ENCODE data around the gene HSPB8. TPM values are rescaled to one million over a fixed set of nuclear protein-coding genes. Genes with fewer than 3 reads are reported as not detected.

HSPB8 gene
- total and polyA plus RNA-seq, 2 of the 4 experiments (the other 2 are of a cell fraction): 12.9 to 25.8 TPM

GRCh38 chr12:119151445-119152026, 27.2 kb upstream of the HSPB8 start:
- H3K27ac ChIP-seq (ENCODE audit: insufficient read depth, low read length): no peak overlapping the region
- H3K9ac ChIP-seq (ENCODE audit: low read depth, low read length): no peak overlapping the region
- H2AK9ac ChIP-seq (replicated peaks; ENCODE audit: low read depth, low read length, poor library complexity): no peak overlapping the region
- in situ Hi-C loops (cut with MboI; ENCODE audit: low sequenced_read_pairs): no loop called here
- H3K27me3 ChIP-seq (ENCODE audit: control insufficient read depth, insufficient read depth, low read length): 0 out of 2 replicates have a peak, but pooled peaks cover 2% of the 10 kb centered on the region
- no peak overlapping the region for H2BK120ac ChIP-seq (ENCODE audit: low read depth, low read length)
- H3K23ac ChIP-seq (ENCODE audit: low read depth, low read length): no peak overlapping the region
- ChIA-PET POLR2A (ENCODE audit: unreplicated experiment) (no interaction called here), CTCF (no interaction called here)
- no peak overlapping the region for H2BK20ac ChIP-seq (ENCODE audit: low read depth, low read length)
- no peak overlapping the region for H3K56ac ChIP-seq (ENCODE audit: extremely low read depth, insufficient read depth, low read length)
- TF ChIP-seq USF2 (IDR thresholded peaks at IDR 0.05; ENCODE audit: low read depth, low read length) (no peak), MXI1 (IDR thresholded peaks at IDR 0.05; ENCODE audit: borderline replicate concordance, low read depth, low read length) (no peak), RCOR1 (IDR thresholded peaks at IDR 0.05; ENCODE audit: insufficient replicate concordance, low read length) (no peak), BHLHE40 (IDR thresholded peaks at IDR 0.05; ENCODE audit: low read depth, low read length) (no peak), SMC3 (IDR thresholded peaks at IDR 0.05; ENCODE audit: low read depth, low read length) (no peak), NFE2L2 (IDR thresholded peaks at IDR 0.05; ENCODE audit: low read depth, low read length) (no peak), MAZ (IDR thresholded peaks at IDR 0.05; ENCODE audit: borderline replicate concordance, low read depth, low read length) (no peak), CEBPB (IDR thresholded peaks at IDR 0.05; ENCODE audit: low read depth, low read length) (no peak), RAD21 (IDR thresholded peaks at IDR 0.05; ENCODE audit: low read length) (no peak), ELK1 (IDR thresholded peaks at IDR 0.05; ENCODE audit: borderline replicate concordance, low read depth, low read length) (no peak), RFX5 (IDR thresholded peaks at IDR 0.05; ENCODE audit: low read depth, low read length) (no peak), CTCF (conservative IDR thresholded peaks at IDR 0.05; ENCODE audit: low read depth, low read length) (no peak), CHD1 (IDR thresholded peaks at IDR 0.05; ENCODE audit: low read depth, low read length) (no peak), MAFK (IDR thresholded peaks at IDR 0.05; ENCODE audit: low read depth, low read length) (no peak), FOS (IDR thresholded peaks at IDR 0.05; ENCODE audit: low read depth, low read length) (no peak), POLR2A (IDR thresholded peaks at IDR 0.05; ENCODE audit: low read depth, low read length) (no peak)
- H3K36me3 ChIP-seq (ENCODE audit: control insufficient read depth, insufficient read depth, low read length): no peaks in the 10 kb centered on the region
- DNase-seq (no peak), ATAC-seq (ENCODE audit: low read depth) (no peak)
- no peaks in the 10 kb centered on the region for H3K9me1 ChIP-seq (ENCODE audit: insufficient read depth, low read length)
- no peak overlapping the region for H3K18ac ChIP-seq (ENCODE audit: low read depth, low read length)
- intact Hi-C loops (cut with micrococcal nuclease): no loop called here
- H3K4me1 ChIP-seq (ENCODE audit: control insufficient read depth, insufficient read depth, low read length): no peaks in the 10 kb centered on the region
- H3K4ac ChIP-seq (ENCODE audit: low read depth, low read length): no peak overlapping the region
- 0 out of 2 replicates have a peak, but pooled peaks cover 2% of the 10 kb centered on the region for H3K9me3 ChIP-seq (ENCODE audit: control insufficient read depth, insufficient read depth, low read length)
- dilution Hi-C loops (cut with HindIII; ENCODE audit: low sequenced_read_pairs, unreplicated experiment): no loop called here
- H2BK15ac ChIP-seq (ENCODE audit: low read depth, low read length): no peak overlapping the region
- H3K79me1 ChIP-seq (ENCODE audit: low read depth in 1 of 2, low read length in 2 of 2): no peaks in the 10 kb centered on the region
- H4K5ac ChIP-seq (ENCODE audit: low read depth, low read length): no peak overlapping the region
- H2BK5ac ChIP-seq (ENCODE audit: low read depth, low read length, poor library complexity, severe bottlenecking): no peak overlapping the region
- H2AFZ ChIP-seq (replicated peaks; ENCODE audit: low read length, poor library complexity): no peak overlapping the region
- H3K4me2 ChIP-seq (ENCODE audit: low read depth, low read length): no peak overlapping the region
- no peak overlapping the region for H3K4me3 ChIP-seq (ENCODE audit: insufficient read depth, low read depth, low read length)
- H3K14ac ChIP-seq (replicated peaks; ENCODE audit: low read depth, low read length): no peak overlapping the region
- no peak overlapping the region for H4K8ac ChIP-seq (ENCODE audit: low read depth in 2 of 2, low read length in 2 of 2)
- H4K20me1 ChIP-seq (ENCODE audit: insufficient read depth, low read length): no peaks in the 10 kb centered on the region
- no CpG with 5 or more reads among the region's 1 CpG for WGBS, 2 experiments (ENCODE audit: extremely low coverage in 2 of 2, insufficient read length in 1 of 2)
- H2AK5ac ChIP-seq (ENCODE audit: low read depth, low read length): no peak overlapping the region
- BruUV-seq (replicated peaks): no TSS peak
- H4K91ac ChIP-seq (ENCODE audit: insufficient read depth, low read depth, low read length): no peak overlapping the region

Measured in IMR-90 (cell line).